HG03060 (cell line): ENCODE measurements around the gene NAAA.
"Not testable (repeated sequence)": the region's sequence is repeated elsewhere in the genome, so short reads cannot be mapped to it uniquely, and the experiment has no call there.

Source experiments
- ATAC-seq: cut with Tn5 transposase; IDR thresholded peaks from one replicate; pipeline ENCODE4 v1.9.1; 2021; ENCODE audit warnings: low read depth, moderate number of reproducible peaks; ENCODE audit not compliant: unreplicated experiment

The NAAA gene

DNA sequence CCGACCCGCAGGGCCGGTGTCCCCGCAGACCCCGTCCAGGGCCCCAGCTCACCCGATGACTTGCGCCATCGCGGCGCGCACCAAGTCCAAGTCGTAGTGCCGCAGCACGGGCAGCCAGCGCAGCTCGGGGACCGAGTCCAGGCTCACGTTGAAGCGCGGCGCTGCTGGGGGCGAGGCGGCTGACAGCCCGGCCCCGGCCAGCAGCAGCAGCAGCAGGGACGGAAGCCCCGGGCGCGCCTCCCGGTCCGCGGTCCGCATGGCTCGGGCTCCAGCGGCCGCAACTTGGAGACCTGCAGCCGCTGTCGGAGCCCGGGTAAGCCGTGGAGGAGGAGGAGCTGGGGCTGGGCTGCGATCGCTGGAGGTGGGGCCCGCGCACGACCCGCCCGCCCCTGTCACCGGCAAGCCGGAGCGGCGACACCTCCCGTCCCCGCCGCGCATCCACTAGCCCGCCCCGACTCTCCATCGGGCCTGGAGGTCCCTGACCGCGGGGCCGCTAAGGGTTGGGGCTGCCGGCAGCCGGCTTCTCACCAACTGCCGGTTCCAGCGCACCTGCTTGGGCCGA lies at the start of gene NAAA:
TSS of gene NAAA (minus strand) at position 322 of the 562 bp plus-strand sequence. CDS start at position 258, 64 bp downstream.
- no peak for ATAC-seq

DNA sequence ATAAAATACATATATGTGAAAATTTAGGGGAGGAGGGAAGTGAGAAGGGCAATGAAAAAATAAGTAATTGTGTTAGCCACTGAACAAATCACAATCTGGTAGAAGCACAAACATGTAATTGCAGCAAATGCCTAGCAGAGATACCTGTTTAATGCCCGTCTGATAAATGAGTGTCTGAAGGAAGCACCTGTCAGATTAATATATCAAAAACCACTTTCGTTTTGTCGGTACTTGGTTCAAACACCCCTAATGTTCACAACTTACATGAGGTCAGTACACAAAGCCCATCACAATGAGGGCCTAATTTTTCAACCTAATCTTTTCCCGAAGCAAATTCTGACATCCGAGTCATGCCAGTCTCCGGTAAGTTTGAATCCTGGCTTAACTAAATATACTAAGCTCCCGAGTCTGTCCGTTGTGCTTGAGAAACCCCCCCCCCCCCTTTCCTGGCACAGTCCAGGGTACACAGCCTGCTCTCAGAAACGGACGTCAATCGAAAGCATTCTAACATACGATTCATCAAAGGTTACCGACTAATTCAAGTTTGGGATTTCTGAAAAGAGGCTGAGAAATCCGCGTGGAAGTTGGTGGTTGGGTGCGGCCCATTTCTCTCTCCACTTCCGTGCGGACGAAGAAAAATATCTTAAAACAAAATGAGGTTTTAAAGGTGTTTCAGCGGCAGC lies 49.2 kb upstream of the NAAA start:
- ATAC-seq, result no peak

DNA sequence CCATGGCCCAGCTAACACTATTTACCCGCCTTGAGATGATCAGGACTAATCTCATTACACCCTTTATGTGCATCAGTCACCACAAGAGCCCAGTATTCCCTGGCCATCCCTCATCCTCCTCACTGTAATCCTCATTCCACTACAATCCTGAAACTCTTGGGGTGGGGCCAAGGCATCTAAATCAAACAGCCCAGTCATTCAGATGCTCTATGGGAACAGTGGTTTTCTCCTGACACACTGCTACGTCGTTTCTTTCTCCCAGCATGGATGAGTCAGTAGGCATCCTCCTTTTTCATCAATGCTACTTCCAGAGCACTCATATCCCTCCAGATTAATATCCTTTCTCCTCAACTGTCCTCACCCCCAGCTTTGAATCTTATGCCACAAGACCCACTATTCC lies 44.3 kb upstream of the NAAA start:
- ATAC-seq, result no peak

DNA sequence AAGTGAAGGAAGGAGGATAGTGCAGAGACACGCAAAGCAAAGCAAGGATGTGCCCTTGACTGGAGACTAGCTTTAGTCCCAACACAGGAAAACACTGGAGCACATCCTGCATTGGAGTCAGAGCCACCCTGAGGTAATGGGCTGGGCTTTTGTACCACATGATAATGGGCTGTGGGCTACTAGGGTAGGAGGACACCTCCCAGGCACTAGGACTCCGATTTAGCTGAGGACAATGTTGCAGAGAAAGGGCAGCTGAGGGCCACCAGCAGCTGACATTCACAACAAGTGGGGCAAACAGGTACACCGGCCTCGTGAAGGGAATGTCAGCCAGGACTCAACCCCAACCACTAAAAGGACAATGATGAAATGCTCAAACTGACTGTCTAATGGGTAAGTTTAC lies 39.8 kb upstream of the NAAA start:
- no peak for ATAC-seq

DNA sequence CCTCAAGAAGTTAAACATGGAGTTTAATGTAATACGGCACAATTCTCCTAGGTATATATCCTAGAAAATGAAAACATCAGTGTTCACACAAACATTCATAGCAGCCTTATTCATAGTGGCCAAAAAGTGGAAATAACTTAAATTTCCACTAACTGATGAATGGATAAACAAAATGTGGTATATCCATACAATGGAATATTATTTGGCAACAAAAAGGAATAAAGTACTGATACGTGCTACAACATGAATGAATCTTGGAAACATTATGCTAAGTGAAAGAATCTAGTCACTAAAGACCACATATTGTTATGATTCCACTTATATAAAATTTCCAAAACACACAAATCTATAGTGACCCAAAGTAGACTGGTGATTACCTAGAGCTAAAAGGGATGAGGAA lies 35.4 kb upstream of the NAAA start:
- no peak for ATAC-seq

DNA sequence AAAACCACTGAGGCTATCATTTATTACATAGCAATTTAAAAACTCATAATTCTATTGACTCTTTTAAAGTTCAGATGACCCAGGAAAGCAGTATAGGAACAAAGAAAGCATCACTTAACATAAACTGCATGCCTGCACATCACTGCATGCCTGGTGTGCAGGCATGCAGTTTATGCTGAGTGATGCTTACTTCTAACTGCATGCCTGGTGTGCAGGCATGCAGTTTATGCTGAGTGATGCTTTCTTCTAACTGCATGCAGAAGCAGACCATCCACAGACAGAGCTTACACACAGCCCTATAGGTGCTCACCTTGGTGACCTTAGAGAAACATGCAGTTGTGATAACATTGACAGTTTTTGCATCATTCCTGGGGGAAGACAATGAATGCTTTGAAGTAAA lies 33.0 kb upstream of the NAAA start:
- no peak for ATAC-seq

DNA sequence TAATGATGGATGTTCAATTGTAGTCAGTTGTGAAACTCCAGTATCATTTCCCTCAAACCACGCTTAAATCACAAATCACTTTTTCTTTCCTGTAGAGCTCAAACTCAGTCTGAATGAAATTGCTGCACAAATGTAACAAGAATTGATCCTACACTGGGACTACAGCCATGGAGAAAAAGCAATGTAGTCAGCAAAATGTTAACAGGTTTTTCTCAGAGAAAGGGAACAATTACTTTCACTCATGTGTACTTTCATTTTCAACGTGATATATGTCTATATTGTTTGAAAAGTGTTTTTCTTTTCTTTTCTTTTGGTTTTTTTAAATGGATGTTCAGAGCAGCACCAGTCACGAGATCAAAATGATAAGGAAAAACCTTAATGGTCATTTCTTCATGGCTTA lies 27.3 kb upstream of the NAAA start:
- ATAC-seq, result no peak

DNA sequence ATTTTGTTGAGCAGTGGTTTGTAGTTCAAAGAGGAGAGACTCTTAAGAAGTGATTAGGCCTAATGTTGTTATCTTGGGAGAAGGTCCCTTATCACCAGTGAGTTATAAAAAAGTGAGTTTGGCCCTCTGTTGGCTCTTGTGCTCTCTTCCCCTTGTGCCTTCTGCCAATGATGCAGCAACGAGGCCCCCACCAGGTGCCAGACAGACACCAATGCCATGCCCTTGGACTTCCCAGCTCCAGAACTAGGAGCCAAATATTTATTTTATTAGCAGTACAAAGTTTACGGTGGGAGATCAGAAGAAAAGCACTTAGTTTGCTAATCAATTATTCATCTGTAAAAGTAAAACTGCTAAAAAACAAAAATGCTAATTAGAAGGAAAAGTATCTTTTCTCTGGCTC lies 22.7 kb upstream of the NAAA start:
- no peak for ATAC-seq

DNA sequence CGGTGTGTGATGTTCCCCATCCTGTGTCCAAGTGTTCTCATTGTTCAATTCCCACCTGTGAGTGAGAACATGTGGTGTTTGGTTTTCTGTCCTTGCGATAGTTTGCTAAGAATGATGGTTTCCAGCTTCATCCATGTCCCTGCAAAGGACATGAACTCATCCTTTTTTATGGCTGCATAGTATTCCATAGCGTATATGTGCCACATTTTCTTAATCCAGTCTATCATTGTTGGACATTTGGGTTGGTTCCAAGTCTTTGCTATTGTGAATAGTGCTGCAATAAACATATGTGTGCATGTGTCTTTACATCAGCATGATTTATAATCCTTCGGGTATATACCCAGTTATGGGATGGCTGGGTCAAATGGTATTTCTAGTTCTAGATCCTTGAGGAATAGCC lies 21.3 kb upstream of the NAAA start:
- not testable (repeated sequence) for ATAC-seq

DNA sequence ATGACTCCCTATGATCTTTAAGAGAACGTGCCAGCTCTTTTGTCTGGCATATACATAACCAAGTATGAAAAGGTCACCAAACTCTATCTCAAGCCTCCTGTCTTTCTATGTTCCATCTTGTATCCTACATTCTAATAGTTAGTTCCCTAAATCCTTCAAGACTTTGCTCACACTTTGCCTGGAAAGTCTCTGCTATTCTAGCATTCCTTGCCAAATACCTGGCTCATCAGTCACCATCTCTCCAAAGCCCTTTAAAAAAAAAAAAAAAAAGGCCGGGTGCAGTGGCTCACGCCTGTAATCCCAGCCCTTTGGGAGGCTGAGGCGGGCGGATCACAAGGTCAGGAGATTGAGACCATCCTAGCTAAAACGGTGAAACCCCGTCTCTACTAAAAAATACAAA lies 17.7 kb upstream of the NAAA start:
- not testable (repeated sequence) for ATAC-seq

DNA sequence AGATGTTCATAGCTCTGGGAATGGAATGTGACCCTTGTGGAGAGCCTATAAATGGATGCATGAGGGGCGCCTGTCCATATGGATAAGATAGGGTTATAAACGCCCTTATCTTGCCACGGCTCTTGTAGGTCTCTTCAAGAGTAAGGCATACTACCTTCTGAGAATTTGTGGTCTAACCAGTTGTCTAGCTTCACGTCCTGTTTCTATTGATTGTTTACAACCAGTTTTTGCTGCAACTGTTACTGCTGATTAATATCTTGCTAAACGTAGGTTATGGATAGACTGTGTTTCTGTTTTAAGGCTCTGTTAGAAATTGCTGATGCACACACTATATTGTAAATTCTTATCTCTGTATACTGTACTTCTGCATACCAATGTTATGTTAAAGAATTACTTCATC lies 14.0 kb upstream of the NAAA start:
- not testable (repeated sequence) for ATAC-seq

DNA sequence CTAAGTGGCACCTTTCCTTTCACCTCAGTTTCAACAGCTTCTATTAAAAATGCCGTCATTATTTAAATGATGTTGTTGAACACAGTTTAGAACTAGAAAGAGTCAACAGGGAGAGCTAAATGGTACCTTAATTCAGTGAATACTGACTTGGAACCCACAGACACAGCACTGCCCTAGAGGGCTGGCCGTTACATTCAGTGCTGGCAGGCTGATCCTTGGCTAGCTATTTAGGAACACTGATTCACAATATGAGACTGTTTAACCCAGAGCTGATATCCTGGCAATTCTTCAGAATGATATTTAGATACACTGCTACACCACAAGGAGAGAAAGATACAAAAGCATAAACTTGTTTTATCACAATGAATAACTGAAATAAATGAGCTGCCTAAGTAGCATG lies 12.7 kb upstream of the NAAA start:
- no peak for ATAC-seq

DNA sequence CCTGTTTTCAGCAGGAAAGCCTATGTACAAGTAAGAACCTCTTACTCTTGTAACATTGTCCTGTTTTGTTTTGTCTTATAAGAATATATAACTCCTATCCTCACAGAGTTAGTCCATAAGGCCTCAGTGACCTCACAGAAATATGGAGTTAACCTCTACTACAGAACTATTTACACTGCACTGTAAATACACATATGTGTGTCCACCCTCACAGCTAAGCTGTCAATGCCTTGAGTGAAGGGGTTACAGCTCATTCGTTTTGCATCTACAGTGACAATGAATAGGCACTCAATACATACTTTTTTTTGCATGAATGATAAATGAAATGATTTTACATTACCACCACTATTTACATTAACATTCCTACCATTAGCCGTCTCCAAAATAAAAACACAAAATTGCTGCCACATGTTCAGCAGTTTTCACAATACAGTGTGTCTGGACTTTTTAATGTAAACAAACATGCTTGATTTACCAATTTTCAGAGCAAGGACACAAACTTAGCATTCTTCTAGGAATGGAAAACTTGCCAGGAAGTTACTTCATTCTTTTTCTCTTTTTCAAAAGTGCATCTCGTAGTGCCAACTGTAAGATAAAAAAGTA lies 9.5 kb upstream of the NAAA start:
- ATAC-seq, result no peak

DNA sequence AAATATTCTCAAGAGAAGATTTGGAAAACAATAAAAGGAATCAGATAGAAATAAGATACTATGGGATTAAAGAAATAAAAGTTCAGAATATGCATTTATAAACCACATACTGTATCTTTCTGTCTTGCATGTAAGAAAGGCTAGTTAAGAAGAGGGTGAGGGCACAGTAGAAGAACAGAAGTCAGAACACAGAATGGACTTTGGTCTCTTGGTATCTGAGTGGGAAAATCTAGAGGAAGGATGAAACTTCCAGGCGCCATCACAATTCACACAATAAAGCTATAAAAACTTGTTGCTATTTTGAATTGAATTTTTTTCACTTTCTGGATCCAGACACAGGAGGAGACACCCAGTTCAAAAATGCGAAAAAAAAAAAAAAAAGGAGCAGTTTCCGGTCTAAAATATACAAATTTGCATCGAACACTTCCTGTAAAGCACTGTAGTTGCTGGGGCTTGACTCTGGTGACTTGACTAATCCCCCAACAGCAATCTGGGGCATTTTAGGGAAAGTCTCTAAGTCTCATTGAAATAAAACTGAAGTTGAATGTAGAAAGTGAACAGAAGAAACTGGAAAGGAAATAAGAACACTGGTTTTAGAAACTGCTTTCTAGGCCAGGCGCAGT lies 8.1 kb upstream of the NAAA start:
- no peak for ATAC-seq

DNA sequence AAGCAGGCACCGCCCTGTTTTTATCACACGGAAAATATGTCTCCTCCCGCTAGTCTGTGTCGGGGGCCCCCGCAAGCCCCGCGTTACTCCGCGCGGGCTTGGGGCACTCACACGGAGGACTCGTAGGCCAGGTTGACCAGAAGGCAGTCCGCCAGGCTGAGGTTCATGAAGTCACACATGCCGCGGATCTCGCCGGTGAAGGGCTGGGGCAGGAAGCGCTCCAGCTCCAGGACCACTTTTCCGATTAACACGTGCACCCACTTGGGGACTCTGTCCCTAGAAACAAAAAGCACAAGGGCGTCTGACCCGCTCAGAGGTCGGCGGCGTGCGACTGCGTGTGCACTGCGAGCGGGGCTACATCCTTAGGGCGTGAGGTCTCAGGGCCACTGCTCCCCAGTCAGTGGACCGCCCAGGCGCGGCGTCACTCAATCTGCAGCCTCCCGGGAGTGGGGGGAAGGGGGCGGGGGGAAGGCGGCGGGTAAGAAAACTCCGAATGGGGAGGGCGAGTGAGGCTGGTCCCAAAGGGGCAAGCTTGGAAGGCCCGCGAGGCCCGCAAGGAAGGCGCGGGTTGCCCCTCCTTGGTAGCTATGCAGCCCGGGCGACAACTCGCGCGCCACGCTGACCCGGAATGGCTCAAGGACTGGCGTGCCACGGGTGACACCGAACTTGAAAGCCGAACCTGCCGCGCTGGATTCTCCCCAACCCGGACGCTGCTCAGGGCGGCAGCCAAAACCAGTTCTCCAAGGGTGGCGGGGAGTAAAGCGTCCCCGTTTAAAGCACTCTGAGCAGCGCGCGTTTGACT lies 722 bp downstream of the NAAA start:
- no peak for ATAC-seq

DNA sequence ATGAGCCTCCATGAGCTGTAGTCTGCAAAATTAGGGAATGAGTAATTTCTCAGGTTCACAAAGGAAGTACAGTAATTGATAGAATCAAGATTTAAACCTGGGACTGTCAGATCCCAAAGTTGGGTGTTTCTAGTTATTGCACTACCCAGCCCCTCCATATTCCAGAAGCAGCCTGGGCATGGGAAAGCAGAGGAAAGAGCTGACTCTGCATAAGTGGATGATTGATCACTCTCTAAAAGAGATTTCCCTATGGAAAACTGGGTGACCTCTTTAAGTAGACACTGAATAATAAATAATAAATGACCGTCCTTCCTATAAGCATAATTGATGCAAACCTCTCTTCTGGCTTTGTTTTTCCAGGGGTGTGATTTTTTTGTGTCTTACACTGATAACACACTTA lies 5.2 kb downstream of the NAAA start:
- ATAC-seq, result no peak

DNA sequence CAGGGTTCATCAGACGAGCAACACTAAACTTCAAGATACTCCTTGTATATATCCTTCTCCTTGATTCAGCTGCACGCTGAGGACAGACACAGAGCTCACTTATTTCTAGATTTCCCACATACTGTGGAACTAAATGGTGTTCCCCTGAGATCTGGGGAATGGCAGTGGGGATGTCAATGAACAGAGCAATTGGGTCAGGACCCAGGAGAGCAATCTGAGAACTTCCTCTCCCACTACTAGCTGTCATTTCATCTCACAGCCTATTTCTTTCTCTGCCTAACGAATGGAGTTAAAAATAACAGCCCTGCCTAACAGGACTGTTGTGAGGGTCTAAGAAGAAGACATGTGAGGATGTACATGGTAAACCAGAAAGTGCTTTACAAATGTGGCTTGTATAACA lies 10.7 kb downstream of the NAAA start:
- no peak for ATAC-seq

DNA sequence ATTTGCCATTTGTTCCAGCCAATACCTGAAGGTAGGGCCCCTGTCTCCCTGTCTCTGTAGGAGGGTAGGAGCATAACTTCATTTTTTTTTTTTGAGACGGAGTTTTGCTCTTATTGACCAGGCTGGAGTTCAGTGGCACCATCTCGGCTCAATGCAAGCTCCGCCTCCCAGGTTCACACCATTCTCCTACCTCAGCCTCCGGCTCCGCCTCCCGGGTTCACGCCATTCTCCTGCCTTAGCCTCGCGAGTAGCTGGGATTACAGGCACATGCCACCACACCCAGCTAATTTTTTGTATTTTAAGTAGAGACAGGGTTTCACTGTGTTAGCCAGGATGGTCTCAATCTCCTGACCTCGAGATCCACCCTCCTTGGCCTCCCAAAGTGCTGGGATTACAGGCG lies 15.9 kb downstream of the NAAA start:
- ATAC-seq, result not testable (repeated sequence)

DNA sequence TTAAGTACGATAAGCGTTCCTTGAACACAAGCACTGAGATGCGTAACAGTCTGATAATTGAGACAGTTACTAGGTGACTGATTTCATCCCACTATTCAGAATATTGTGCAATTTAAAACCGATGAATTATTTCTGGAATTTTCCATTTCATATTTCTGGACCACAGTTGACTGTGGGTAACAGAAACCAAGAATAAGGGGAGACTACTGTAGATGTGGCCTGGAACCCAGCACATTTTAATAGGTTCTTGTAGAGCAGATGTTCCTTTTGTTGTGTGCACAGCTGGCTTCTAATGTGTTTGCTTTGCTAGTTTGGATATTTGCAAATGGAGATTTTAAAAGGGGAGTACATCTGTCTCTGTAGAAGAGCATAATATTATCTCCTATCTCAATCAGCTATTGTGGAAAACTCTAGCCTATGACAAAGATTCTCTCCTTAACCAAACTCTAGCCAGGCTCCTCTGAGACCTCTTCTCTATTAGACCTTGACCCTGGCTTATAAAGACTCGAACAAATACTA lies 16.4 kb downstream of the NAAA start:
- no peak for ATAC-seq

DNA sequence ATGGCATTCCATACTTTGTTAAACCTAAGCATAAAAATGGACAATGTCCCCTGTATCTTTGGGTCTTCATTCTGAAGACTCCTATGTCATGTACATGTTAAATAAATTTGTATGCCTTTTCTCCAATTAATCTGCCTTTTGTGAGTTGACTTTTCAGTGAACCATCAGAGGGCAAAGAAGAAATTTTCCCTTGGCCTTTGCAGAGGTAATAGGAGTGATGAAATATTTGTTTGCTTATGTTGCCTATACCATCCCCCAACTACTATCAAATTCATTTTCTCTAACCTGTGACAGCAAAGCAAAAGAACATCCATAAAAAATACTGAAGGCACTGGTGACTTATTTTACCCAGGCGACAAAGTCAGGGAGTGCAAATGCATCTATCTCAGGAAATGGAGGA lies 18.2 kb downstream of the NAAA start:
- no peak for ATAC-seq

DNA sequence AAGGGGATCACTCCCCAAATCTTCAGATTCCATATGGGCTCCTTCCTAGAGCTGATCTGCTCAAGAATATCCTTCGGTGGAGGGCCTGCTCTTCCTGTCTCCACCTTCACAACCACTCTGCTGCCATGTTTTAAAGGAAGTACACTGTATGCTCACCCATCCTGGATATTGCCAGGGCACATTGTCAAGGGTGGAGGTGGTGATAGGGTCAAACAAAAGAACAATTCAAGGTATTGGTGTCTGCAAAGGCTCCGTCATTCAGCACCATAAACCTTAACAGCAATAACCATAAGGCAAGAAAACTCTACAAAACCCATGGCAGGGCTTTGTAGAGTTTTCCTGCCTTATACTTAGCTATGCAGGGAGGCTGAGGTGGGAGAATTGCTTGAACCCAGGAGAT lies 18.9 kb downstream of the NAAA start:
- ATAC-seq, result no peak
